Neural crest cell (in vitro differentiated cells): ENCODE data around the gene OR5C1. TPM values are rescaled to one million over a fixed set of nuclear protein-coding genes. Genes with fewer than 3 reads are reported as not detected.
A peak's percentile ranks its signal among the peaks of the same experiment; 100 is the strongest.
"Not testable (repeated sequence)": the region's sequence is repeated elsewhere in the genome, so short reads cannot be mapped to it uniquely, and the experiment has no call there.

Experiments used
- DNase-seq: peaks from one replicate; pipeline ENCODE4 v3.0.0; 2021; ENCODE audit warnings: low read depth, mixed read lengths, low spot score
- H3K27ac Mint-ChIP-seq: one replicate; pipeline ENCODE4 v1.8.0; 2021; ENCODE audit warnings: mild to moderate bottlenecking, mixed read lengths; ENCODE audit not compliant: unreplicated experiment
- H3K27me3 Mint-ChIP-seq: 2 replicates; pipeline ENCODE4 v1.8.0; 2021; ENCODE audit warnings: low read depth, mild to moderate bottlenecking, mixed read lengths
- H3K36me3 Mint-ChIP-seq: 2 replicates; pipeline ENCODE4 v1.8.0; 2021; ENCODE audit warnings: low read depth, mild to moderate bottlenecking, mixed read lengths
- H3K4me1 Mint-ChIP-seq: 2 replicates; pipeline ENCODE4 v1.8.0; 2021; ENCODE audit warnings: mixed read lengths
- H3K4me3 Mint-ChIP-seq: one replicate; pipeline ENCODE4 v1.8.0; 2021; ENCODE audit warnings: mild to moderate bottlenecking, mixed read lengths
- H3K9me3 Mint-ChIP-seq: 2 replicates; pipeline ENCODE4 v1.8.0; 2021; ENCODE audit warnings: mixed read lengths
- CTCF ChIP-seq: fragments of 200-600 bp; sonication (generic); conservative IDR thresholded peaks from 2 replicates; pipeline ENCODE4 v1.5.0; 2021; ENCODE audit warnings: antibody characterized with exemption, mild to moderate bottlenecking
- total RNA-seq: library from RNA; stranded (reverse); gene quantifications from 2 replicates; pipeline ENCODE4 v1.2.1, GENCODE V29; 2021

Gene OR5C1
- total RNA-seq, 1 donor from 2014 or later, result not detected

GRCh38 chr9:122800066-122801060 is 11.6 kb downstream of the OR5C1 start, which contains the start of gene OR1K1:
Gene OR1K1 (plus strand): TSS chr9:122800123. CDS start chr9:122800123, 0 bp downstream.
- no peaks in the 10 kb centered on the region for H3K4me1 Mint-ChIP-seq
- no peak within 1 kb of the TSS for H3K4me3 Mint-ChIP-seq
- DNase-seq, result no peak
- peak within 1 kb of the TSS; percentile 86 for H3K27ac Mint-ChIP-seq
- no peaks in the 10 kb centered on the region for H3K9me3 Mint-ChIP-seq
- TF ChIP-seq CTCF, result no peak
- H3K27me3 Mint-ChIP-seq, result peaks cover 31% of the 10 kb centered on the region
- no peaks in the 10 kb centered on the region for H3K36me3 Mint-ChIP-seq

GRCh38 chr9:122806661-122807060 is 17.9 kb downstream of the OR5C1 start:
- peaks cover 3% of the 10 kb centered on the region for H3K27me3 Mint-ChIP-seq
- H3K27ac Mint-ChIP-seq, result no peak overlapping the region
- H3K9me3 Mint-ChIP-seq, result peaks cover 5% of the 10 kb centered on the region
- no peaks in the 10 kb centered on the region for H3K4me1 Mint-ChIP-seq
- H3K36me3 Mint-ChIP-seq, result no peaks in the 10 kb centered on the region
- H3K4me3 Mint-ChIP-seq, result no peak overlapping the region
- no peak for DNase-seq
- no peak for TF ChIP-seq CTCF

DNA sequence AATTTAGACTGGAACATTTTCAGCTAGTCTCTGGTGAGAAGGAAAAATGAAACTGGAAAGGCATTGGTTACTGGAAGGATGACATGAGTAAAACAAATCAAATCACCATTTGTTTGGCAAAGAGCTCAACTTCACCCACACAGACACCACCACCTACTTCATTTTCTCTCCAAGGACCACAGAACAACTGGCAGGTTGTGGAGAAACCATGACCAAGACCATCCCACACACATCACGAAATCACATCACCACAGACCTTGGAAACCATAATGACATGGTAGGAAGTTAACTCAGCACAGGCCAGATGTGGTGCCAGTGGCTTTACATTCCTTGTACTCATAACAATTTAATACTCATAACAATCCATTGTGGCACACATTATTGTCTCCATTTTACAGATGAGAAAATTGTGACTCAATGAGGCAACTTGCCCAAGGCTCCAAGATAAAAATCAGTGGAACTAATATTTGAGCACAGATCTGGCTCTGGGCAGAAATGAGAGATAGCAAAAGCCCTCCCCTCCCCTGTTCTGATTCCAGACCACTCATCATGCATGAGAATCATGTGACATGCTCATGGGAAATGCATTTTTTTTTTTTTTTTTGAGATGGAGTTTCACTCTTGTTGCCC is 18.7 kb downstream of the OR5C1 start:
- no peak for DNase-seq
- Mint-ChIP-seq H3K27ac (no peak overlapping the region), H3K4me3 (no peak overlapping the region), H3K36me3 (no peaks in the 10 kb centered on the region), H3K9me3 (peaks cover 5% of the 10 kb centered on the region), H3K27me3 (peaks cover 3% of the 10 kb centered on the region), H3K4me1 (no peaks in the 10 kb centered on the region)
- TF ChIP-seq CTCF, result no peak

- no peak overlapping the region for H3K4me3 Mint-ChIP-seq
- no peak for TF ChIP-seq CTCF
- peaks cover 2% of the 10 kb centered on the region for H3K27me3 Mint-ChIP-seq
- no peak overlapping the region for H3K27ac Mint-ChIP-seq
- no peaks in the 10 kb centered on the region for H3K36me3 Mint-ChIP-seq
- no peaks in the 10 kb centered on the region for H3K4me1 Mint-ChIP-seq
- peaks cover 5% of the 10 kb centered on the region for H3K9me3 Mint-ChIP-seq
- no peak for DNase-seq
Observed at GRCh38 chr9:122808141-122808540, 19.4 kb downstream of the OR5C1 start.

- not testable (repeated sequence) for H3K27ac Mint-ChIP-seq, H3K9me3 Mint-ChIP-seq, DNase-seq, H3K4me3 Mint-ChIP-seq, H3K36me3 Mint-ChIP-seq, H3K4me1 Mint-ChIP-seq, H3K27me3 Mint-ChIP-seq
Observed at GRCh38 chr9:122809261-122809660, 20.5 kb downstream of the OR5C1 start.
